ENCODE results near the gene NELFCD. TPM values are rescaled to one million over a fixed set of nuclear protein-coding genes. Genes with fewer than 3 reads are reported as not detected.
"Not testable (repeated sequence)": the region's sequence is repeated elsewhere in the genome, so short reads cannot be mapped to it uniquely, and the experiment has no call there.

The NELFCD gene
- total RNA-seq, 1 donor from 2014 or later: 85.7 TPM

- Histone ChIP-seq H3K36me3 (no peaks in the 10 kb centered on the region), H3K27me3 (no peaks in the 10 kb centered on the region), H3K9me3 (no peaks in the 10 kb centered on the region), H3K4me1 (no peaks in the 10 kb centered on the region), H3K27ac (no peak overlapping the region), H3K4me3 (no peak overlapping the region)
- no peak for DNase-seq (ENCODE audit: extremely low spot score in 2 of 2)
- intact Hi-C loops (cut with DNase I): no loop called here
- no peak for TF ChIP-seq POLR2AphosphoS5 (IDR thresholded peaks at IDR 0.05; ENCODE audit: insufficient read depth in 1 of 2, low read depth in 1 of 2)
- TF ChIP-seq CTCF (IDR thresholded peaks at IDR 0.05): no peak
- no peak for TF ChIP-seq POLR2A (IDR thresholded peaks at IDR 0.05)
These were observed 38.5 kb upstream of the NELFCD start for GRCh38 chr20:58942549-58942948.

- H3K4me1 ChIP-seq: no peaks in the 10 kb centered on the region
- H3K36me3 ChIP-seq: no peaks in the 10 kb centered on the region
- no peak for DNase-seq (ENCODE audit: extremely low spot score in 2 of 2)
- no peak overlapping the region for H3K27ac ChIP-seq
- no peaks in the 10 kb centered on the region for H3K27me3 ChIP-seq
- intact Hi-C loops (cut with DNase I): no loop called here
- TF ChIP-seq POLR2AphosphoS5 (IDR thresholded peaks at IDR 0.05; ENCODE audit: insufficient read depth in 1 of 2, low read depth in 1 of 2) (no peak), CTCF (IDR thresholded peaks at IDR 0.05) (no peak), POLR2A (IDR thresholded peaks at IDR 0.05) (no peak)
- H3K4me3 ChIP-seq: no peak overlapping the region
- H3K9me3 ChIP-seq: no peaks in the 10 kb centered on the region
These were observed 36.4 kb upstream of the NELFCD start for GRCh38 chr20:58944610-58945009.

GRCh38 chr20:58945965-58946631 is 35.0 kb upstream of the NELFCD start:
- Histone ChIP-seq H3K27ac (no peak overlapping the region), H3K9me3 (no peaks in the 10 kb centered on the region), H3K4me1 (no peaks in the 10 kb centered on the region), H3K4me3 (no peak overlapping the region), H3K27me3 (no peaks in the 10 kb centered on the region), H3K36me3 (no peaks in the 10 kb centered on the region)
- DNase-seq (ENCODE audit: extremely low spot score in 2 of 2): no peak
- intact Hi-C loops (cut with DNase I): no loop called here
- no peak for TF ChIP-seq CTCF (IDR thresholded peaks at IDR 0.05)
- TF ChIP-seq POLR2AphosphoS5 (IDR thresholded peaks at IDR 0.05; ENCODE audit: insufficient read depth in 1 of 2, low read depth in 1 of 2): no peak
- no peak for TF ChIP-seq POLR2A (IDR thresholded peaks at IDR 0.05)

GRCh38 chr20:58947797-58948388 is 33.2 kb upstream of the NELFCD start:
- intact Hi-C loops (cut with DNase I); H3K36me3 ChIP-seq; H3K4me1 ChIP-seq; H3K4me3 ChIP-seq; DNase-seq (ENCODE audit: extremely low spot score in 2 of 2); H3K27ac ChIP-seq; H3K9me3 ChIP-seq; H3K27me3 ChIP-seq: not testable (repeated sequence)

GRCh38 chr20:58950603-58951002 is 30.5 kb upstream of the NELFCD start:
- no peaks in the 10 kb centered on the region for H3K4me1 ChIP-seq
- TF ChIP-seq POLR2AphosphoS5 (IDR thresholded peaks at IDR 0.05; ENCODE audit: insufficient read depth in 1 of 2, low read depth in 1 of 2) (no peak), POLR2A (IDR thresholded peaks at IDR 0.05) (no peak)
- intact Hi-C loops (cut with DNase I): no loop called here

GRCh38 chr20:58953050-58953449 is 28.0 kb upstream of the NELFCD start:
- H3K4me1 ChIP-seq: no peaks in the 10 kb centered on the region
- intact Hi-C loops (cut with DNase I): no loop called here
- TF ChIP-seq CTCF (IDR thresholded peaks at IDR 0.05) (no peak), POLR2AphosphoS5 (IDR thresholded peaks at IDR 0.05; ENCODE audit: insufficient read depth in 1 of 2, low read depth in 1 of 2) (no peak), POLR2A (IDR thresholded peaks at IDR 0.05) (no peak)
- H3K27ac ChIP-seq: no peak overlapping the region
- no peaks in the 10 kb centered on the region for H3K27me3 ChIP-seq
- no peaks in the 10 kb centered on the region for H3K36me3 ChIP-seq
- no peak overlapping the region for H3K4me3 ChIP-seq
- no peak for DNase-seq (ENCODE audit: extremely low spot score in 2 of 2)
- H3K9me3 ChIP-seq: no peaks in the 10 kb centered on the region

More at GRCh38 chr20:58950603-58951002, 30.5 kb upstream of the NELFCD start:
- Histone ChIP-seq H3K27ac (no peak overlapping the region), H3K4me3 (no peak overlapping the region), H3K27me3 (no peaks in the 10 kb centered on the region), H3K9me3 (no peaks in the 10 kb centered on the region), H3K36me3 (no peaks in the 10 kb centered on the region)
- DNase-seq (ENCODE audit: extremely low spot score in 2 of 2): no peak
